Lower leg skin (tissue), 4 donors: ENCODE measurements around the gene CELA3B. TPM values are rescaled to one million over a fixed set of nuclear protein-coding genes. Genes with fewer than 3 reads are reported as not detected.
"Not testable (repeated sequence)": the region's sequence is repeated elsewhere in the genome, so short reads cannot be mapped to it uniquely, and the experiment has no call there.

Experiments
- DNase-seq, 2 donors: peaks; one replicate each; pipeline ENCODE4 v3.0.0-alpha.2; 2019; ENCODE audit warnings: low spot score in 2 of 2
- H3K4me3 ChIP-seq: fragments of 200-600 bp; sonication (generic); 2 replicates; pipeline ENCODE4 v1.5.1; 2017; ENCODE audit warnings: mild to moderate bottlenecking, low read depth; ENCODE audit not compliant: poor library complexity, severe bottlenecking
- POLR2A ChIP-seq, 2 donors: fragments of 450-650 bp; IDR thresholded peaks; one replicate each; pipeline ENCODE4 v1.6.1; 2016 to 2017; ENCODE audit warnings: antibody characterized with exemption in 2 of 2, mild to moderate bottlenecking in 1 of 2, moderate library complexity in 1 of 2
- WGBS, 2 donors: methylation state at CpG; one replicate each; pipeline ENCODE4 v1.1.5; 2018; 5-methylcytosine and 5-hydroxymethylcytosine counted together
- intact Hi-C: fragments of 100-400 bp; cut with DNase I; formaldehyde crosslinking; loops from one replicate; pipeline ENCODE4 v1.15.0; 2023; ENCODE audit warnings: low total_unique reads
- total RNA-seq, 4 donors: library from RNA; depleted of rRNA; stranded (reverse); fragments of >200 nt; gene quantifications; one replicate each; pipeline ENCODE4 v1.1.0, GENCODE V29; 2016
- TF ChIP-seq, protein P1 (sequence below), 3 donors: fragments of 450-650 bp; IDR thresholded peaks; one replicate each; pipeline ENCODE4 v1.5.1; 2016; ENCODE audit warnings: antibody characterized with exemption in 3 of 3, mild to moderate bottlenecking in 3 of 3, moderate library complexity in 2 of 3

Gene CELA3B
- total RNA-seq, 4 donors from 2014 or later, result not detected

DNA sequence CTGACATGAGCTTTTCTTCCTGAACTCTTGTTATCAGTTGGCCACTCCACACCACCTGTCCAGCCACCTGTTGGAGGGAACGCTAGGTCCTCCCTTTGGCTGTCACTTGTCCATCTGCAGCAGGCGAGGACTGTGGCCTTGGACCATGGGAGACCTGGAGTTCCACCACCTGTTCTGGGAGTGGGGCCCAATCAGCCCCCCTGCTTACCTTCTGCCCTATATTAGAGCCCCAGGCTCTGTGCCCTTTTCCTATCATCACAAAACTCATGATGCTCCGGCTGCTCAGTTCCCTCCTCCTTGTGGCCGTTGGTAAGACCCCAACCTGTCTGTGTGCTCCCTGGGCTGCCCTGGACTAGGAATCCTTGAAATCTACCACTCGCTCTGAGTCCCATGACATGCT, 24.6 kb downstream of the CELA3B start, which contains the start of gene CELA3A:
CELA3A (plus strand) TSS at position 249 of the 400 bp plus-strand sequence; CDS start at position 267, 18 bp downstream.
- no peak within 1 kb of the TSS for H3K4me3 ChIP-seq
- intact Hi-C loops, result no loop called here
- no peak for DNase-seq
- no peak for TF ChIP-seq POLR2A (IDR thresholded peaks at IDR 0.05)
- TF ChIP-seq, protein P1, sequence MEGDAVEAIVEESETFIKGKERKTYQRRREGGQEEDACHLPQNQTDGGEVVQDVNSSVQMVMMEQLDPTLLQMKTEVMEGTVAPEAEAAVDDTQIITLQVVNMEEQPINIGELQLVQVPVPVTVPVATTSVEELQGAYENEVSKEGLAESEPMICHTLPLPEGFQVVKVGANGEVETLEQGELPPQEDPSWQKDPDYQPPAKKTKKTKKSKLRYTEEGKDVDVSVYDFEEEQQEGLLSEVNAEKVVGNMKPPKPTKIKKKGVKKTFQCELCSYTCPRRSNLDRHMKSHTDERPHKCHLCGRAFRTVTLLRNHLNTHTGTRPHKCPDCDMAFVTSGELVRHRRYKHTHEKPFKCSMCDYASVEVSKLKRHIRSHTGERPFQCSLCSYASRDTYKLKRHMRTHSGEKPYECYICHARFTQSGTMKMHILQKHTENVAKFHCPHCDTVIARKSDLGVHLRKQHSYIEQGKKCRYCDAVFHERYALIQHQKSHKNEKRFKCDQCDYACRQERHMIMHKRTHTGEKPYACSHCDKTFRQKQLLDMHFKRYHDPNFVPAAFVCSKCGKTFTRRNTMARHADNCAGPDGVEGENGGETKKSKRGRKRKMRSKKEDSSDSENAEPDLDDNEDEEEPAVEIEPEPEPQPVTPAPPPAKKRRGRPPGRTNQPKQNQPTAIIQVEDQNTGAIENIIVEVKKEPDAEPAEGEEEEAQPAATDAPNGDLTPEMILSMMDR (IDR thresholded peaks at IDR 0.05), result no peak
- WGBS, 2 donors, result 86% methylated on average over 5 of the region's 5 CpGs

DNA sequence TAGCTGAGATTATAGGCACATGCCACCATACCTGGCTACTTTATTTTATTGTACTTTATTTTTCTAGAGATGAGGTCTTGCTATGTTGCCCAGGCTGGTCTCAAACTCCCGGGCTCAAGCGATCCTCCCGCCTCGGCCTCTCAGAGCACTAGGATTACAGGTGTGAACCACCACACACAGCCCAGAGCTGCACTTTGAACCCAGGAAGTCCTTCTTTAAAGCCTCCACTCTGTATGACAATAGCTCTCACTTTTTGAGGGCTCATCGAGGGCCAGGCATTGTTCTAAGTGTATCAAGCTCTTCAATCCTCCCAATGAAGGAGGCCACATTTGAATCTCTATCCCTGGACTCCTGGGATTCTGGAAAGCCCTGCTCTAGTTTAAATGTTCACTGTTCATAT, 25.6 kb downstream of the CELA3B start:
- 57 to 60% methylated on average over 1 of the region's 5 CpGs for WGBS, 2 donors
- DNase-seq, H3K4me3 ChIP-seq, intact Hi-C loops: not testable (repeated sequence)

DNA sequence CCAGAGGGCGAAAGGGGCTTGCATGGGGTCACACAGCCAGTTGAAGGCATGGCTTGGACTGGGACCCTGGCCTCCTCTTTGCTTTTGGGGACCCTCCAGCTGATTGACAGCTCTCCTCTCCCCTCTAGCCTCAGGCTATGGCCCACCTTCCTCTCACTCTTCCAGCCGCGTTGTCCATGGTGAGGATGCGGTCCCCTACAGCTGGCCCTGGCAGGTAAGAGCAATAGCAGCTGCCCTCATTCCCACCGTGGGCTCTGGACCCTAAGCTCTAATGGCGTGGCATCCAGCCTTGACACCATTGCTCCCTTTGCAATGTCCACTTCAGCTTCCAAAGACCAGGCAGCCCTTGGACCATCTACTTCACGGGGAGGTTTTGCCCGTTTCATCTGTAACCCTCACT, 26.1 kb downstream of the CELA3B start:
- 84 to 93% methylated on average over 8 of the region's 8 CpGs for whole genome bisulfite sequencing, 2 donors
- H3K4me3 ChIP-seq, intact Hi-C loops, DNase-seq: not testable (repeated sequence)

DNA sequence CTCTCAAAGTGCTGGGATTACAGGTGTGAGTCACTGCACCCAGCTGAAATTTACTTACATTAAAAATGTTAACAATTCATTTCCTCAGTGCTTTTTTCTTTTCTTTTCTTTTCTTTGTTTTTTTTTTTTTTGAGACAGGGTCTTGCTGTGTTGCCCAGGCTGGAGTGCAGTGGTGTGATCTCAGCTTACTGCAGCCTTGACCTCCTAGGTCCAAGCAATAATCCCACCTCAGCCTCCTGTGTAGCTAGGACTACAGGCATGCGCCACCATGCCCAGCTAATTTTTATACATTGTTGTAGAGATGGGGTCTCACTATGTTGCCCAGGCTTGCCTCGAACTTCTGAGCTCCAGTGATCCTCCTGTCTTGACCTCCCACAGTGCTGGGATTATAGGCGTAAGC, 27.1 kb downstream of the CELA3B start:
- DNase-seq, H3K4me3 ChIP-seq, intact Hi-C loops: not testable (repeated sequence)
- WGBS, 2 donors, result 93% methylated on average over 2 to 3 of the region's 3 CpGs

DNA sequence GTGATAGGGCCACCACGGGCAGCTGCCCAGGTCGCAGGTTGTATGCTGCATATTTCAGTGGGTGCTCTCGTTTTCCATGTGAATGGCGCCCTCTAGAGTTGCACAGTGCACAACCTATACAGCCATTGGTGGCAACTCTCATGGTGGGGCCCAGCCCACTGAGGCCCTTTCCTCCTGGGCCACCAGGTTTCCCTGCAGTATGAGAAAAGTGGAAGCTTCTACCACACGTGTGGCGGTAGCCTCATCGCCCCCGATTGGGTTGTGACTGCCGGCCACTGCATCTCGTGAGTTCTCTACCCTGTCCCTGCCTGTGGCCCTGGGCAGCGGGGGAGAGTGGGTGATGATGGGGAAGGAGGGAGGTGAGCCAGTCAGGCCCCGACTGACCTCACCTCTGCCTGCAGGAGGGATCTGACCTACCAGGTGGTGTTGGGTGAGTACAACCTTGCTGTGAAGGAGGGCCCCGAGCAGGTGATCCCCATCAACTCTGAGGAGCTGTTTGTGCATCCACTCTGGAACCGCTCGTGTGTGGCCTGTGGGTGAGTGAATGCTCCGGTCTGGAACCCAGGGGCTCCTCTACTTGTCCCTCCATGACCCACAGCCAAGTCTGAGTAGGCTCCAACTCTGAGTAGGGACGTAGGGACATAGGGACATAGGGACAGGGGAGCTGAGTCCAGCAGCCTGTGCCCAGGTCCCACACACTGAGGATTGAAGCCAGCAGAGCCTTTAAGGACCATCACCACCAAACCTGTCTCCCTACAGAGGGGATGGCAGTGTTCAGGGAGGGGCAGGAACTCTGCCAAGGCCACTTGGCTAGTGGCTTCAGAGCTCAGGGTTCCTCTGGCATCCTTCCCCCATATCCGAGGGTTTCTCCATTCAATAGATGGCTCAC, 28.7 kb downstream of the CELA3B start:
- intact Hi-C loops, H3K4me3 ChIP-seq, DNase-seq: not testable (repeated sequence)
- WGBS, 2 donors, result 70 to 76% methylated on average over 18 of the region's 18 CpGs

DNA sequence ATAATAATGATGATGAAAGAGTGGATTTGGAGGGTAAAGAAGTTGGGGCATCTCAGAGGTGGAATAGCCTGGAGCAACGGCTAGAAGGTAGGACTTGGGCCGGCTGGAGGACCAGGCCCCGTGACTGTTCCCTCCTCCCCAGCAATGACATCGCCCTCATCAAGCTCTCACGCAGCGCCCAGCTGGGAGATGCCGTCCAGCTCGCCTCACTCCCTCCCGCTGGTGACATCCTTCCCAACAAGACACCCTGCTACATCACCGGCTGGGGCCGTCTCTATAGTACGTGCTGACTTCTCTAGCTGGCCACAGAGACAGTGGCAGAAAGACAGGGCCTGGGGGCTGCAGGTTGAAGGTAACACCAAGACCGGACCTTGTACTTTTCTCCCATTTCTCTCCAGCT, 29.9 kb downstream of the CELA3B start:
- DNase-seq, intact Hi-C loops, H3K4me3 ChIP-seq: not testable (repeated sequence)
- 83% methylated on average over 11 to 13 of the region's 13 CpGs for WGBS, 2 donors

DNA sequence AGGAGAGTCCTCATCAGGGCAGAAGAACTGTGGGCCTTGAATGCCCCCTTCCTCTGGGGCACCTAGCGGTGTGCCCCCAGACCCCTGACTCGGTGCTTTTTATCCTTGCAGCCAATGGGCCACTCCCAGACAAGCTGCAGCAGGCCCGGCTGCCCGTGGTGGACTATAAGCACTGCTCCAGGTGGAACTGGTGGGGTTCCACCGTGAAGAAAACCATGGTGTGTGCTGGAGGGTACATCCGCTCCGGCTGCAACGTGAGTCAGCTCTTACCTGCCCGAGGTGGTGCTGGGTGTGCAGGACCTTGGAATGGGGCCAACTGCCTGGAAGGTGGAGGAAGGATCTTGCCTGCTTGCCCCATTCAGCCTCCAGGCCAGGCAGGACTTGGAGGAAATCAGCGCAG, 30.4 kb downstream of the CELA3B start:
- intact Hi-C loops, H3K4me3 ChIP-seq, DNase-seq: not testable (repeated sequence)
- WGBS, 2 donors, result 58 to 61% methylated on average over 9 of the region's 10 CpGs

DNA sequence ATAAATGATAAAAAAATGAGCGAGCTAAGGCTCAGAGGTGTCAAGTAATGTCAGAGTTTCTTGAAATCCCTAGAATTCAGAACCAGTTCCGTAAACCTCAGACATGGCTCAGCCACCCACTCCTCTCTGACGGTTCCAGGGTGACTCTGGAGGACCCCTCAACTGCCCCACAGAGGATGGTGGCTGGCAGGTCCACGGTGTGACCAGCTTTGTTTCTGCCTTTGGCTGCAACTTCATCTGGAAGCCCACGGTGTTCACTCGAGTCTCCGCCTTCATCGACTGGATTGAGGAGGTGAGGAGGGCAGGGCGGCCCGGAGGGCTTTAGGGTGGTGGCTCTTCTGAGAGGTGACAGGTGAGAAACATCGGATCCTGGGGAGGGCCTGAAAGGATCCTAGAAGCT, 32.7 kb downstream of the CELA3B start:
- H3K4me3 ChIP-seq, intact Hi-C loops, DNase-seq: not testable (repeated sequence)
- WGBS, 2 donors, result 79 to 87% methylated on average over 4 to 9 of the region's 11 CpGs

DNA sequence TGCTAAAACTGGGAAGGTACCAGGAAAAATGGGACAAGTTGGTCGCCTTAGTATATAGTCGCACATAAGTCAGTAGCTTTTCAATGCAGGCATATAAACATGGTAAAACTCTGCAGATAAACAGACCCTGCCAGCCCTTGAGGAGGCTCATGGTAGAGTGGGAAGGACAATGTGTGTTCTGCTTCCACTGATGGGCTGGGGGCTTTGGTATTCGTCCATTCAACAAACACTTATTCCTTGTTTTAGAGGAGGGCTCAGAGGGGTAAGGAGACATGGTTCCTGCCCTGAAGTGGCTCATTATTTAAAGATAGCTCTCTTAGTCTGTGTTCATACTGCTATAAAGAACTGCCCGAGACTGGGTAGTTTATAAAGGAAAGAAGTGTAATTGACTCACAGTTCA, 35.9 kb downstream of the CELA3B start:
- H3K4me3 ChIP-seq, DNase-seq, intact Hi-C loops: not testable (repeated sequence)
- WGBS, 2 donors, result 64 to 81% methylated on average over 4 of the region's 4 CpGs

DNA sequence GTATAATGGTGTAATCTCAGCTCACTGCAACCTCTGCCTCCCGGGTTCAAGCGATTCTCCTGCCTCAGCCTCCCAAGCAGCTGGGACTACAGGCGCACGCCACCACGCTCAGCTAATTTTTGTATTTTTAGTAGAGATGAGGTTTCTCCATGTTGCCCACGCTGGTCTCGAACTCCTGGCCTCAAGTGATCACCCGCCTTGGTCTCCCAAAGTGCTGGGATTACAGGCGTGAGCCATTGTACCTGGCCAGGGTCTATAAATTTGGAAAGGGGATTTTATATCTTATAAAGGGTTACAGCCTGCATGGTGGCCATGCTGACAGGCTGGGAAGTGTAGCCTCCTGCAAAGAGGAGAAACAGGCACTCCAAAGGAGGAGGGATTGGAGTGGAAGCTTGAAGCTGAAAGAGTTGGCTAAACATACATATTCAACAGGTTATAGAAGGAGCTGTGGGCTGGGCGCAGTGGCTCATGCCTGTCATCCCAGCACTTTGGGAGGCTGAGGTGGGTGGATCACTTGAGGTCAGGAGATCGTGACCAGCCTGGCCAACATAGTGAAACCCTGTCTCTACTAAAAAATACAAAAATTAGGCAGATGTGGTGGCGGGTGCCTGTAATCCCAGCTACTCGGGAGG, 37.9 kb downstream of the CELA3B start:
- H3K4me3 ChIP-seq, DNase-seq, intact Hi-C loops: not testable (repeated sequence)
- 87 to 91% methylated on average over 13 of the region's 13 CpGs for WGBS, 2 donors
